Hepatocyte (in vitro differentiated cells): ENCODE measurements around the gene NOD1. TPM values are rescaled to one million over a fixed set of nuclear protein-coding genes. Genes with fewer than 3 reads are reported as not detected.

Experiments
- DNase-seq: peaks from one replicate; pipeline ENCODE4 v3.0.0-alpha.2; 2016; ENCODE audit warnings: low spot score
- H2AFZ ChIP-seq: fragments of 200-600 bp; sonication (generic); 2 replicates; pipeline ENCODE4 v1.6.0; 2016; ENCODE audit warnings: antibody characterized with exemption, mild to moderate bottlenecking
- H3K27ac ChIP-seq: fragments of 200-600 bp; sonication (generic); 2 replicates; pipeline ENCODE4 v1.5.1; 2016; ENCODE audit warnings: mild to moderate bottlenecking
- H3K27me3 ChIP-seq: fragments of 200-600 bp; sonication (generic); 2 replicates; pipeline ENCODE4 v1.6.1; 2016
- H3K36me3 ChIP-seq: fragments of 200-600 bp; sonication (generic); replicated peaks from 2 replicates; pipeline ENCODE4 v1.5.1; 2016; ENCODE audit warnings: low read depth; ENCODE audit not compliant: insufficient read depth
- H3K4me1 ChIP-seq: fragments of 200-600 bp; sonication (generic); 2 replicates; pipeline ENCODE4 v1.5.1; 2016; ENCODE audit warnings: mild to moderate bottlenecking, moderate library complexity; ENCODE audit not compliant: insufficient read depth
- H3K4me2 ChIP-seq: fragments of 200-600 bp; sonication (generic); 2 replicates; pipeline ENCODE4 v1.6.0; 2016
- H3K4me3 ChIP-seq: fragments of 200-600 bp; sonication (generic); 2 replicates; pipeline ENCODE4 v1.5.1; 2016; ENCODE audit warnings: mild to moderate bottlenecking
- H3K79me2 ChIP-seq: fragments of 200-600 bp; sonication (generic); 2 replicates; pipeline ENCODE4 v1.6.0; 2017; ENCODE audit warnings: mild to moderate bottlenecking
- H3K9me2 ChIP-seq: fragments of 200-600 bp; sonication (generic); replicated peaks from 2 replicates; pipeline ENCODE4 v1.6.0; 2017; ENCODE audit warnings: mild to moderate bottlenecking; ENCODE audit not compliant: insufficient read depth
- H3K9me3 ChIP-seq: fragments of 200-600 bp; sonication (generic); 2 replicates; pipeline ENCODE4 v1.5.1; 2016; ENCODE audit warnings: low read depth, mild to moderate bottlenecking
- H4K20me1 ChIP-seq: fragments of 200-600 bp; sonication (generic); 2 replicates; pipeline ENCODE4 v1.6.0; 2016; ENCODE audit warnings: mild to moderate bottlenecking; ENCODE audit not compliant: insufficient read depth, poor library complexity, severe bottlenecking
- EZH2 ChIP-seq: fragments of 200-600 bp; sonication (generic); IDR thresholded peaks from 2 replicates; pipeline ENCODE4 v1.6.1; 2016; ENCODE audit warnings: antibody characterized with exemption, mild to moderate bottlenecking, borderline replicate concordance
- EZH2phosphoT487 ChIP-seq: fragments of 200-600 bp; sonication (generic); IDR thresholded peaks from one replicate; pipeline ENCODE4 v1.6.1; 2018; ENCODE audit warnings: antibody characterized with exemption, mild to moderate bottlenecking, low read depth, moderate library complexity; ENCODE audit not compliant: unreplicated experiment, severe bottlenecking
- WGBS: methylation state at CpG from one replicate; pipeline ENCODE4 v1.1.6; 2016; ENCODE audit warnings: low lambda C conversion rate; ENCODE audit errors: missing lambda C conversion rate; 5-methylcytosine and 5-hydroxymethylcytosine counted together
- polyA plus RNA-seq: library from polyadenylated mRNA; unstranded; fragments of >200 nt; fragmentation: Nextera tagmentation; extraction: Ambion mirVana; gene quantifications from 2 replicates; pipeline ENCODE4 v1.2.1, GENCODE V29; 2016
- total RNA-seq: library from RNA; depleted of rRNA; stranded (reverse); fragments of >200 nt; gene quantifications from 2 replicates; pipeline ENCODE4 v1.2.3, GENCODE V29; 2014
- TF ChIP-seq, protein P1 (sequence below): fragments of 200-600 bp; sonication (generic); IDR thresholded peaks from 2 replicates; pipeline ENCODE4 v1.5.1; 2016; ENCODE audit warnings: antibody characterized with exemption, mild to moderate bottlenecking; ENCODE audit not compliant: poor library complexity

NOD1 gene
- total and polyA plus RNA-seq, 2 experiments from 2014 or later: 3.0 to 6.1 TPM

- H3K9me2 ChIP-seq: no peaks in the 10 kb centered on the region
- WGBS: 28% methylated on average over 6 of the region's 6 CpGs
- H3K79me2 ChIP-seq: peaks cover 4% of the 10 kb centered on the region
- H3K27ac ChIP-seq: peak overlapping the region; percentile 84
- no peaks in the 10 kb centered on the region for H3K36me3 ChIP-seq
- peak overlapping the region; percentile 27 for H3K4me2 ChIP-seq
- peak; percentile 45 for DNase-seq
- TF ChIP-seq EZH2phosphoT487 (no peak), EZH2 (no peak)
- TF ChIP-seq, protein P1, sequence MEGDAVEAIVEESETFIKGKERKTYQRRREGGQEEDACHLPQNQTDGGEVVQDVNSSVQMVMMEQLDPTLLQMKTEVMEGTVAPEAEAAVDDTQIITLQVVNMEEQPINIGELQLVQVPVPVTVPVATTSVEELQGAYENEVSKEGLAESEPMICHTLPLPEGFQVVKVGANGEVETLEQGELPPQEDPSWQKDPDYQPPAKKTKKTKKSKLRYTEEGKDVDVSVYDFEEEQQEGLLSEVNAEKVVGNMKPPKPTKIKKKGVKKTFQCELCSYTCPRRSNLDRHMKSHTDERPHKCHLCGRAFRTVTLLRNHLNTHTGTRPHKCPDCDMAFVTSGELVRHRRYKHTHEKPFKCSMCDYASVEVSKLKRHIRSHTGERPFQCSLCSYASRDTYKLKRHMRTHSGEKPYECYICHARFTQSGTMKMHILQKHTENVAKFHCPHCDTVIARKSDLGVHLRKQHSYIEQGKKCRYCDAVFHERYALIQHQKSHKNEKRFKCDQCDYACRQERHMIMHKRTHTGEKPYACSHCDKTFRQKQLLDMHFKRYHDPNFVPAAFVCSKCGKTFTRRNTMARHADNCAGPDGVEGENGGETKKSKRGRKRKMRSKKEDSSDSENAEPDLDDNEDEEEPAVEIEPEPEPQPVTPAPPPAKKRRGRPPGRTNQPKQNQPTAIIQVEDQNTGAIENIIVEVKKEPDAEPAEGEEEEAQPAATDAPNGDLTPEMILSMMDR: no peak
- no peaks in the 10 kb centered on the region for H4K20me1 ChIP-seq
- peaks cover 52% of the 10 kb centered on the region for H3K4me1 ChIP-seq
- H3K9me3 ChIP-seq: no peaks in the 10 kb centered on the region
- no peak overlapping the region for H3K4me3 ChIP-seq
- H3K27me3 ChIP-seq: no peaks in the 10 kb centered on the region
- no peak overlapping the region for H2AFZ ChIP-seq
These were observed 7.8 kb downstream of the NOD1 start for GRCh38 chr7:30470771-30471170.

- 56% methylated on average over 14 of the region's 14 CpGs for WGBS
- Histone ChIP-seq H3K4me2 (peak overlapping the region; percentile 27), H3K27ac (peak overlapping the region; percentile 84)
These were observed 8.3 kb downstream of the NOD1 start for GRCh38 chr7:30470163-30470770.

GRCh38 chr7:30469303-30469702 is 9.3 kb downstream of the NOD1 start:
- Histone ChIP-seq H3K79me2 (peaks cover 4% of the 10 kb centered on the region), H3K4me1 (peaks cover 50% of the 10 kb centered on the region), H3K36me3 (no peaks in the 10 kb centered on the region), H3K27ac (peak overlapping the region; percentile 84), H3K9me2 (no peaks in the 10 kb centered on the region), H3K9me3 (no peaks in the 10 kb centered on the region), H3K27me3 (no peaks in the 10 kb centered on the region), H3K4me2 (peak overlapping the region; percentile 48), H4K20me1 (no peaks in the 10 kb centered on the region), H3K4me3 (no peak overlapping the region), H2AFZ (peak overlapping the region; percentile 15)
- WGBS: 16% methylated on average over 5 of the region's 5 CpGs
- peak; percentile 92 for DNase-seq
- TF ChIP-seq, protein P1: peak; percentile 47
- no peak for TF ChIP-seq EZH2phosphoT487

More at GRCh38 chr7:30470163-30470770, 8.3 kb downstream of the NOD1 start:
- Histone ChIP-seq H2AFZ (no peak overlapping the region), H3K79me2 (peaks cover 4% of the 10 kb centered on the region), H3K27me3 (no peaks in the 10 kb centered on the region), H3K36me3 (no peaks in the 10 kb centered on the region), H3K4me3 (no peak overlapping the region), H3K9me2 (no peaks in the 10 kb centered on the region), H4K20me1 (no peaks in the 10 kb centered on the region), H3K9me3 (no peaks in the 10 kb centered on the region), H3K4me1 (peaks cover 50% of the 10 kb centered on the region)
- TF ChIP-seq, protein P1: no peak
- TF ChIP-seq EZH2phosphoT487: no peak
- TF ChIP-seq EZH2: no peak
- no peak for DNase-seq
